Trophoblast cell (in vitro differentiated cells and primary cell): Measurements from ENCODE around the gene OSBPL3.
"Not testable (repeated sequence)": the region's sequence is repeated elsewhere in the genome, so short reads cannot be mapped to it uniquely, and the experiment has no call there.

Experiments used
- DNase-seq, 2 donors: peaks; one replicate each; pipeline ENCODE4 v3.0.0-alpha.2; 2016
- H2AFZ ChIP-seq: 2 replicates; pipeline ENCODE4 v1.6.1; 2013; ENCODE audit warnings: low read length, moderate library complexity, mild to moderate bottlenecking; ENCODE audit not compliant: insufficient read depth, poor library complexity
- H2AK5ac ChIP-seq: 2 replicates; pipeline ENCODE4 v1.6.1; 2013; ENCODE audit warnings: mild to moderate bottlenecking, low read length
- H2BK120ac ChIP-seq: 2 replicates; pipeline ENCODE4 v1.6.1; 2013; ENCODE audit warnings: low read length, mild to moderate bottlenecking, moderate library complexity; ENCODE audit not compliant: insufficient read depth, poor library complexity
- H2BK12ac ChIP-seq: 2 replicates; pipeline ENCODE4 v1.6.1; 2013; ENCODE audit warnings: mild to moderate bottlenecking, low read length, moderate library complexity
- H2BK5ac ChIP-seq: 2 replicates; pipeline ENCODE4 v1.6.1; 2013; ENCODE audit warnings: low read length, low read depth, moderate library complexity, mild to moderate bottlenecking; ENCODE audit not compliant: poor library complexity
- H3K14ac ChIP-seq: 2 replicates; pipeline ENCODE4 v1.6.1; 2013; ENCODE audit warnings: mild to moderate bottlenecking, low read length
- H3K18ac ChIP-seq: 2 replicates; pipeline ENCODE4 v1.6.1; 2013; ENCODE audit warnings: mild to moderate bottlenecking, low read length
- H3K23ac ChIP-seq: 2 replicates; pipeline ENCODE4 v1.6.1; 2013; ENCODE audit warnings: low read length
- H3K27ac ChIP-seq: 2 replicates; pipeline ENCODE4 v1.5.1; 2013; ENCODE audit warnings: low read depth, mild to moderate bottlenecking, inconsistent platforms, low read length, moderate library complexity
- H3K27me3 ChIP-seq: 2 replicates; pipeline ENCODE4 v1.6.1; 2013; ENCODE audit warnings: inconsistent platforms, mild to moderate bottlenecking, low read length, moderate library complexity; ENCODE audit not compliant: insufficient read depth
- H3K36me3 ChIP-seq, 2 experiments: 1 replicate in 1 of 2; 2 replicates in 1 of 2; pipeline ENCODE4 v1.6.1; 2013; ENCODE audit warnings: low read length in 2 of 2, mild to moderate bottlenecking in 2 of 2, moderate library complexity in 1 of 2; ENCODE audit not compliant: insufficient read depth in 2 of 2, control insufficient read depth in 1 of 2
- H3K4ac ChIP-seq: 2 replicates; pipeline ENCODE4 v1.6.1; 2013; ENCODE audit warnings: low read depth, mild to moderate bottlenecking, low read length, moderate library complexity
- H3K4me1 ChIP-seq, 2 experiments: 1 replicate in 1 of 2; 2 replicates in 1 of 2; pipeline ENCODE4 v1.6.1; 2013; ENCODE audit warnings: low read length in 2 of 2, mild to moderate bottlenecking in 2 of 2, moderate library complexity in 1 of 2; ENCODE audit not compliant: insufficient read depth in 2 of 2, control insufficient read depth in 1 of 2
- H3K4me2 ChIP-seq: 2 replicates; pipeline ENCODE4 v1.6.1; 2013; ENCODE audit warnings: inconsistent platforms, mild to moderate bottlenecking, low read length, moderate library complexity
- H3K4me3 ChIP-seq: 2 replicates; pipeline ENCODE4 v1.5.1; 2013; ENCODE audit warnings: mild to moderate bottlenecking, low read depth, low read length, inconsistent platforms
- H3K79me1 ChIP-seq: one replicate; pipeline ENCODE4 v1.6.1; 2013; ENCODE audit warnings: low read length
- H3K79me2 ChIP-seq: 2 replicates; pipeline ENCODE4 v1.6.1; 2013; ENCODE audit warnings: low read length, mild to moderate bottlenecking; ENCODE audit not compliant: control insufficient read depth, insufficient read depth, poor library complexity
- H3K9ac ChIP-seq: 2 replicates; pipeline ENCODE4 v1.6.1; 2013; ENCODE audit warnings: mild to moderate bottlenecking, low read length
- H3K9me3 ChIP-seq: 2 replicates; pipeline ENCODE4 v1.6.1; 2013; ENCODE audit warnings: low read depth, mild to moderate bottlenecking, control low read depth, inconsistent platforms, low read length; ENCODE audit not compliant: insufficient read depth
- H4K12ac ChIP-seq: 2 replicates; pipeline ENCODE4 v1.6.1; 2013; ENCODE audit warnings: low read depth, mild to moderate bottlenecking, low read length, moderate library complexity
- H4K8ac ChIP-seq: 2 replicates; pipeline ENCODE4 v1.6.1; 2013; ENCODE audit warnings: low read depth, mild to moderate bottlenecking, low read length, moderate library complexity
- H4K91ac ChIP-seq: one replicate; pipeline ENCODE4 v1.6.1; 2013; ENCODE audit warnings: low read depth, mild to moderate bottlenecking, low read length, moderate library complexity
- WGBS: extraction: QIAGEN DNeasy Blood & Tissue Kit; methylation state at CpG from one replicate; pipeline ENCODE4 v1.1.7; 2013; ENCODE audit warnings: missing lambda C conversion rate; ENCODE audit not compliant: insufficient read length, insufficient coverage; ENCODE audit errors: extremely low coverage; 5-methylcytosine and 5-hydroxymethylcytosine counted together

OSBPL3 gene

GRCh38 chr7:24798261-24798660, 181.7 kb downstream of the OSBPL3 start:
- no peak overlapping the region for H2AK5ac ChIP-seq
- no peak overlapping the region for H3K18ac ChIP-seq
- H2AFZ ChIP-seq = no peak overlapping the region
- no peak overlapping the region for H3K23ac ChIP-seq
- no peaks in the 10 kb centered on the region for H3K79me2 ChIP-seq
- no peak overlapping the region for H2BK5ac ChIP-seq
- peaks cover 0 to 1% of the 10 kb centered on the region in 2 experiments for H3K36me3 ChIP-seq
- no peaks in the 10 kb centered on the region for H3K9me3 ChIP-seq
- H4K12ac ChIP-seq = no peak overlapping the region
- WGBS = no CpG with 5 or more reads among the region's 4 CpGs
- no peak overlapping the region for H3K4ac ChIP-seq
- no peak overlapping the region for H2BK12ac ChIP-seq
- H4K91ac ChIP-seq = no peak overlapping the region
- DNase-seq = no peak
- H3K9ac ChIP-seq = no peak overlapping the region
- no peak overlapping the region for H2BK120ac ChIP-seq
- no peak overlapping the region for H4K8ac ChIP-seq
- no peaks in the 10 kb centered on the region for H3K79me1 ChIP-seq
- no peak overlapping the region for H3K4me2 ChIP-seq
- no peaks in the 10 kb centered on the region for H3K27me3 ChIP-seq
- no peak overlapping the region for H3K4me3 ChIP-seq
- no peaks in the 10 kb centered on the region for H3K4me1 ChIP-seq
- no peak overlapping the region for H3K27ac ChIP-seq
- H3K14ac ChIP-seq = no peak overlapping the region

- H3K9ac ChIP-seq = no peak overlapping the region
- H3K18ac ChIP-seq = no peak overlapping the region
- no peak overlapping the region for H2BK12ac ChIP-seq
- no peaks in the 10 kb centered on the region for H3K79me2 ChIP-seq
- no peak overlapping the region for H4K12ac ChIP-seq
- H4K8ac ChIP-seq = no peak overlapping the region
- H3K4me1 ChIP-seq = no peaks in the 10 kb centered on the region
- no peaks in the 10 kb centered on the region for H3K27me3 ChIP-seq
- no peak overlapping the region for H3K4me2 ChIP-seq
- no peaks in the 10 kb centered on the region for H3K9me3 ChIP-seq
- no peak overlapping the region for H2AFZ ChIP-seq
- H3K23ac ChIP-seq = no peak overlapping the region
- H2BK120ac ChIP-seq = no peak overlapping the region
- H4K91ac ChIP-seq = no peak overlapping the region
- no peak overlapping the region for H3K4ac ChIP-seq
- H3K4me3 ChIP-seq = no peak overlapping the region
- no CpG with 5 or more reads among the region's 4 CpGs for WGBS
- H2AK5ac ChIP-seq = no peak overlapping the region
- H3K27ac ChIP-seq = no peak overlapping the region
- H2BK5ac ChIP-seq = no peak overlapping the region
- peaks cover 0 to 1% of the 10 kb centered on the region in 2 experiments for H3K36me3 ChIP-seq
- no peak overlapping the region for H3K14ac ChIP-seq
- no peaks in the 10 kb centered on the region for H3K79me1 ChIP-seq
- DNase-seq = no peak
Measured at GRCh38 chr7:24797270-24797669, 182.7 kb downstream of the OSBPL3 start.

- H2AFZ ChIP-seq = no peak overlapping the region
- no peak overlapping the region for H2BK120ac ChIP-seq
- H3K9ac ChIP-seq = no peak overlapping the region
- H4K91ac ChIP-seq = no peak overlapping the region
- no CpG with 5 or more reads among the region's 9 CpGs for WGBS
- no peak overlapping the region for H3K14ac ChIP-seq
- H3K27ac ChIP-seq = no peak overlapping the region
- no peaks in the 10 kb centered on the region for H3K4me1 ChIP-seq
- no peak overlapping the region for H3K4me2 ChIP-seq
- no peak overlapping the region for H2AK5ac ChIP-seq
- no peak overlapping the region for H2BK12ac ChIP-seq
- H3K79me2 ChIP-seq = no peaks in the 10 kb centered on the region
- H3K18ac ChIP-seq = no peak overlapping the region
- peaks cover 0 to 1% of the 10 kb centered on the region in 2 experiments for H3K36me3 ChIP-seq
- no peaks in the 10 kb centered on the region for H3K27me3 ChIP-seq
- no peak overlapping the region for H3K23ac ChIP-seq
- no peak overlapping the region for H4K8ac ChIP-seq
- peak; percentile 64 to 79 for DNase-seq
- H3K4ac ChIP-seq = no peak overlapping the region
- no peaks in the 10 kb centered on the region for H3K79me1 ChIP-seq
- no peak overlapping the region for H2BK5ac ChIP-seq
- no peak overlapping the region for H3K4me3 ChIP-seq
- H4K12ac ChIP-seq = no peak overlapping the region
- H3K9me3 ChIP-seq = peaks cover 5% of the 10 kb centered on the region
Measured at GRCh38 chr7:24795407-24795767, 184.6 kb downstream of the OSBPL3 start.

- H3K18ac ChIP-seq, H3K4me3 ChIP-seq, H4K12ac ChIP-seq, H3K27me3 ChIP-seq, H3K4ac ChIP-seq, H3K9me3 ChIP-seq, H3K23ac ChIP-seq, H3K4me2 ChIP-seq, H2AFZ ChIP-seq, H3K79me2 ChIP-seq, H2AK5ac ChIP-seq, H3K4me1 ChIP-seq, H4K91ac ChIP-seq, H3K27ac ChIP-seq, H3K14ac ChIP-seq, H3K79me1 ChIP-seq, H4K8ac ChIP-seq, H2BK5ac ChIP-seq, H3K36me3 ChIP-seq, H2BK12ac ChIP-seq, H3K9ac ChIP-seq, H2BK120ac ChIP-seq: not testable (repeated sequence)
- DNase-seq = peak; percentile 75 to 77
- no CpG with 5 or more reads among the region's 22 CpGs for WGBS
Measured at GRCh38 chr7:24794751-24795406, 185.1 kb downstream of the OSBPL3 start.
